Right atrium auricular region (tissue), 2 donors: ENCODE data around the gene SLC12A1. TPM values are rescaled to one million over a fixed set of nuclear protein-coding genes. Genes with fewer than 3 reads are reported as not detected.

Experiments used
- DNase-seq: peaks from one replicate; pipeline ENCODE4 v3.0.0-alpha.2; 2019; ENCODE audit warnings: low spot score
- H3K27ac ChIP-seq, 2 donors: fragments of 200-600 bp; sonication (generic); 1 replicate in 1 of 2; 2 replicates in 1 of 2; pipeline ENCODE4 v1.5.1; 2016 to 2019
- H3K27me3 ChIP-seq, 2 donors: fragments of 200-600 bp; sonication (generic); one replicate each; pipeline versions ENCODE4 v1.5.1 to v1.6.0; 2017 to 2019
- H3K36me3 ChIP-seq: fragments of 200-600 bp; sonication (generic); one replicate; pipeline ENCODE4 v1.5.1; 2016
- H3K4me1 ChIP-seq, 2 donors: fragments of 200-600 bp; sonication (generic); one replicate each; pipeline versions ENCODE4 v1.5.1 to v1.6.0; 2017 to 2019
- H3K4me3 ChIP-seq, 2 donors: fragments of 200-600 bp; sonication (generic); 1 replicate in 1 of 2; 2 replicates in 1 of 2; pipeline ENCODE4 v1.5.1; 2017 to 2019; ENCODE audit warnings: mild to moderate bottlenecking in 1 of 2, moderate library complexity in 1 of 2
- H3K9me3 ChIP-seq, 2 donors: fragments of 200-600 bp; sonication (generic); one replicate each; pipeline ENCODE4 v1.5.1; 2019
- total RNA-seq, 2 donors: library from RNA; depleted of rRNA; stranded (reverse); fragments of >200 nt; gene quantifications; one replicate each; pipeline ENCODE4 v1.1.0, GENCODE V29; 2016
- TF ChIP-seq, protein P1 (sequence below), 2 donors: fragments of 200-600 bp; sonication (generic); IDR thresholded peaks; one replicate each; pipeline ENCODE4 v1.5.1; 2019; ENCODE audit warnings: antibody characterized with exemption in 2 of 2

The SLC12A1 gene
- total RNA-seq, 2 donors from 2014 or later, result not detected

- H3K36me3 ChIP-seq, result peaks cover 9% of the 10 kb centered on the region
- DNase-seq, result peak; percentile 82
- TF ChIP-seq, protein P1, sequence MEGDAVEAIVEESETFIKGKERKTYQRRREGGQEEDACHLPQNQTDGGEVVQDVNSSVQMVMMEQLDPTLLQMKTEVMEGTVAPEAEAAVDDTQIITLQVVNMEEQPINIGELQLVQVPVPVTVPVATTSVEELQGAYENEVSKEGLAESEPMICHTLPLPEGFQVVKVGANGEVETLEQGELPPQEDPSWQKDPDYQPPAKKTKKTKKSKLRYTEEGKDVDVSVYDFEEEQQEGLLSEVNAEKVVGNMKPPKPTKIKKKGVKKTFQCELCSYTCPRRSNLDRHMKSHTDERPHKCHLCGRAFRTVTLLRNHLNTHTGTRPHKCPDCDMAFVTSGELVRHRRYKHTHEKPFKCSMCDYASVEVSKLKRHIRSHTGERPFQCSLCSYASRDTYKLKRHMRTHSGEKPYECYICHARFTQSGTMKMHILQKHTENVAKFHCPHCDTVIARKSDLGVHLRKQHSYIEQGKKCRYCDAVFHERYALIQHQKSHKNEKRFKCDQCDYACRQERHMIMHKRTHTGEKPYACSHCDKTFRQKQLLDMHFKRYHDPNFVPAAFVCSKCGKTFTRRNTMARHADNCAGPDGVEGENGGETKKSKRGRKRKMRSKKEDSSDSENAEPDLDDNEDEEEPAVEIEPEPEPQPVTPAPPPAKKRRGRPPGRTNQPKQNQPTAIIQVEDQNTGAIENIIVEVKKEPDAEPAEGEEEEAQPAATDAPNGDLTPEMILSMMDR (IDR thresholded peaks at IDR 0.05), result peak in 1 of 2 donors; percentile 18
- H3K4me3 ChIP-seq, result peak within 1 kb of the TSS; percentile 87 to 94
- H3K27ac ChIP-seq, result peak within 1 kb of the TSS; percentile 99 to 100
- peaks cover 0 to 19% of the 10 kb centered on the region in 2 donors for H3K4me1 ChIP-seq
- no peaks in the 10 kb centered on the region for H3K27me3 ChIP-seq
- H3K9me3 ChIP-seq, result no peaks in the 10 kb centered on the region
These were observed 125.0 kb downstream of the SLC12A1 start, which contains the start of gene DUT for GRCh38 chr15:48330855-48331795. DUT (plus strand) TSS chr15:48331429; CDS start chr15:48331516, 87 bp downstream.

- Histone ChIP-seq H3K4me1 (peaks cover 0 to 19% of the 10 kb centered on the region in 2 donors), H3K27ac (peak overlapping the region; percentile 99 to 100), H3K9me3 (no peaks in the 10 kb centered on the region), H3K36me3 (peaks cover 9% of the 10 kb centered on the region), H3K4me3 (peak overlapping the region; percentile 87 to 94), H3K27me3 (no peaks in the 10 kb centered on the region)
- TF ChIP-seq, protein P1 (IDR thresholded peaks at IDR 0.05), result no peak
- DNase-seq, result peak; percentile 65
These were observed 125.9 kb downstream of the SLC12A1 start for GRCh38 chr15:48331796-48332641.

DNA sequence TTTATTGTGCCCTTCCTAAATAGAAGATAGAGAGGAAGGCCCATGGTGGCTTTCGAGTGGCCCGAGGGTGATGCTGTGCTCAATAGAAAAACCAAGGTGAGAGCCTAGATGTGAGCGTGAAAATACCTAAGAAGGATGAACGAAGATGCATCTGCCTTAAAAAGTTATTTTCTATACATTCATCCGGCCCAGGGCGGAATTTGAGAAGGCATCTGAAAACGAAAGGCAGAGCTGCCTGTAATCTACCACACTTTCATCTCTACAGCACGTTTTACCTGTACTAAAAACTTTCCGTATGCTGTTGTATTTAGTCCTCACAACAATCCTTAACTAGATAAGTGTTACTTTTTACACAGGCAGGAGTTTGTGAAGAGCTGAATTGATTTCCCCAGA lies 126.5 kb downstream of the SLC12A1 start:
- TF ChIP-seq, protein P1 (IDR thresholded peaks at IDR 0.05), result no peak
- no peaks in the 10 kb centered on the region for H3K9me3 ChIP-seq
- no peak overlapping the region for H3K27ac ChIP-seq
- peaks cover 9% of the 10 kb centered on the region for H3K36me3 ChIP-seq
- no peak for DNase-seq
- peaks cover 0 to 19% of the 10 kb centered on the region in 2 donors for H3K4me1 ChIP-seq
- peak overlapping the region in 1 of 2 donors; percentile 94 for H3K4me3 ChIP-seq
- no peaks in the 10 kb centered on the region for H3K27me3 ChIP-seq

DNA sequence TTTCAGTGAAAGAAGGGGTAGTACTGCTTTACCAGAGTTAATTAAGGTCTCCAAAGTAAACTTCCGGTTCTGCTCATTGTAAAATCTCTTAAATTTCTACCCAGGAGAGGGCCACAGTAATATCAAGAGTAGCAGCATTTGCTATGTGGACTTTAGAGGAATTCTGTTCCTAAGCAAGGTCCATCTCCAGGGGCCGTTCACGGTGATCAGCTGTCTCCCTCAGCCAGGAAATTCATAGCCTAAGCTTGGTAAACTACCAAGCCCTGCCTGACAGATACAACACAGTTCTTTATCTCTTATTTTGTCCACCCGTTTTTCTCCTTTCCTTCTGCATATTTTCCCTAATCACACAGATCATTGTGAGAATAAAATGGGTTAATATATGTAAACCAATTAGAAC lies 127.4 kb downstream of the SLC12A1 start:
- DNase-seq, result no peak
- peaks cover 9% of the 10 kb centered on the region for H3K36me3 ChIP-seq

DNA sequence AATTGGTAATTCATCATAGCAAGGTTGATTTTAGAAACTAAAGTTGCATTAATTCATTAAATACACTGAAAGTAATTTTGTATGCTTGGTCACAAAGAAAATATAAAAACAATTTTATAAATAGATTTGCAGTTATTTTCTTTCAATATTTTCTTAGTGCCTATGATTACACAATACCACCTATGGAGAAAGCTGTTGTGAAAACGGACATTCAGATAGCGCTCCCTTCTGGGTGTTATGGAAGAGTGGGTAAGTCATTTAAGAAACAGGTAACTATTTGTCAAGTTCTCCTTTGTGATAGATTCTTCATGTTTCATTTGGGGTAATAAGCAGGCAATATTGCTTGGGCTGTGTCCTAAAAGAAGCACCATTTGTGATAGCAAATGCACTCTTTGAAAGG lies 128.2 kb downstream of the SLC12A1 start:
- peaks cover 0 to 19% of the 10 kb centered on the region in 2 donors for H3K4me1 ChIP-seq
- H3K9me3 ChIP-seq, result no peaks in the 10 kb centered on the region
- TF ChIP-seq, protein P1 (IDR thresholded peaks at IDR 0.05), result no peak
- no peaks in the 10 kb centered on the region for H3K27me3 ChIP-seq
- H3K4me3 ChIP-seq, result no peak overlapping the region
- H3K36me3 ChIP-seq, result peaks cover 9% of the 10 kb centered on the region
- no peak overlapping the region for H3K27ac ChIP-seq
- no peak for DNase-seq

More for the DNA sequence above, 127.4 kb downstream of the SLC12A1 start:
- TF ChIP-seq, protein P1 (IDR thresholded peaks at IDR 0.05), result no peak
- no peaks in the 10 kb centered on the region for H3K27me3 ChIP-seq
- H3K4me1 ChIP-seq, result peaks cover 0 to 19% of the 10 kb centered on the region in 2 donors
- H3K9me3 ChIP-seq, result no peaks in the 10 kb centered on the region
- no peak overlapping the region for H3K4me3 ChIP-seq
- no peak overlapping the region for H3K27ac ChIP-seq
